ENCODE data around the gene PRR12. TPM values are rescaled to one million over a fixed set of nuclear protein-coding genes. Genes with fewer than 3 reads are reported as not detected.

Gene PRR12
- 10 to 100 TPM; 11.2 to 19.2 (median 16.7) TPM for total RNA-seq
- 10 to 100 TPM in 1 of 2 donors, 1 to 10 TPM in 1; 5.2 to 11.1 TPM for polyA plus RNA-seq
- long read RNA-seq, donor 1, partial matches to known transcripts: 3 of 4 reads
- long read RNA-seq, donor 1, other reads (novel, unspliced or antisense): 1 of 4 reads
- long read RNA-seq, donor 2, partial matches to known transcripts: 3 of 4 reads
- long read RNA-seq, donor 2, other reads (novel, unspliced or antisense): 1 of 4 reads
- long read RNA-seq, donor 3, partial matches to known transcripts: 1 of 1 reads
- long read RNA-seq, donor 3, other reads (novel, unspliced or antisense): 0 of 1 reads

- peak in 1 of 9 donors; percentile 7 for TF ChIP-seq CTCF (IDR thresholded peaks at IDR 0.05)
- 1% methylated on average over 26 to 57 of the region's 66 CpGs for WGBS, 2 donors
- peak within 1 kb of the TSS; percentile 82 to 98 (median 92) for H3K27ac ChIP-seq
- intact Hi-C loops (cut with DNase I): loop anchor here in 8 of 10 donors (1.0 to 10.0 kb wide), 8 partner anchors 46 to 86 kb away; partner anchors contain the start of genes BCL2L12 (in 3 of the 8), IRF3 (in 3 of the 8), PRMT1 (in 3 of the 8) and RRAS (in 3 of the 8)
- H3K4me1 ChIP-seq: peaks cover 6 to 37% (median 22%) of the 10 kb centered on the region in 9 donors
- H3K9me3 ChIP-seq: no peaks in the 10 kb centered on the region
- peaks cover 0 to 28% (median 14%) of the 10 kb centered on the region in 9 donors for H3K36me3 ChIP-seq
- no peaks in the 10 kb centered on the region for H3K27me3 ChIP-seq
- H3K4me3 ChIP-seq: peak within 1 kb of the TSS; percentile 65 to 89 (median 81)
- ATAC-seq: peak; percentile 35 to 84 (median 74)
- DNase-seq: peak; percentile 65 to 68
Measured at GRCh38 chr19:49590971-49591730, at the start of gene PRR12. PRR12 (plus strand) TSS chr19:49591182; CDS start chr19:49591655, 473 bp downstream.

GRCh38 chr19:49541914-49542313 is 49.1 kb upstream of the PRR12 start:
- no peak for TF ChIP-seq CTCF (IDR thresholded peaks at IDR 0.05)
- Histone ChIP-seq H3K27me3 (no peaks in the 10 kb centered on the region), H3K36me3 (peaks cover 0 to 66% (median 0%) of the 10 kb centered on the region in 9 donors), H3K27ac (no peak overlapping the region), H3K4me1 (peaks cover 0 to 12% (median 0%) of the 10 kb centered on the region in 9 donors), H3K9me3 (no peaks in the 10 kb centered on the region), H3K4me3 (no peak overlapping the region)
- ATAC-seq (no peak), DNase-seq (no peak)
- WGBS, 2 donors: 94% methylated on average over 6 of the region's 6 CpGs
- intact Hi-C loops (cut with DNase I): loop anchor here in 3 of 10 donors (2.0 to 10.0 kb wide), 3 partner anchors 35 to 147 kb away; partner anchors contain the start of gene FLT3LG (in 1 of the 3)

- Histone ChIP-seq H3K4me1 (peaks cover 0 to 10% (median 0%) of the 10 kb centered on the region in 9 donors), H3K4me3 (no peak overlapping the region), H3K36me3 (peaks cover 0 to 61% (median 0%) of the 10 kb centered on the region in 9 donors), H3K27ac (no peak overlapping the region), H3K27me3 (no peaks in the 10 kb centered on the region), H3K9me3 (no peaks in the 10 kb centered on the region)
- ATAC-seq (no peak), DNase-seq (no peak)
- no peak for TF ChIP-seq CTCF (IDR thresholded peaks at IDR 0.05)
- intact Hi-C loops (cut with DNase I): loop anchor here in 3 of 10 donors (2.0 to 10.0 kb wide), 3 partner anchors 35 to 148 kb away; partner anchors contain the start of gene FLT3LG (in 1 of the 3)
- 89 to 96% methylated on average over 16 of the region's 16 CpGs for WGBS, 2 donors
Measured at GRCh38 chr19:49542446-49542845, 48.5 kb upstream of the PRR12 start.

- no peak overlapping the region for H3K4me3 ChIP-seq
- TF ChIP-seq CTCF (IDR thresholded peaks at IDR 0.05): no peak
- H3K9me3 ChIP-seq: no peaks in the 10 kb centered on the region
- ATAC-seq: peak in 1 of 8 donors; percentile 15
- H3K27me3 ChIP-seq: no peaks in the 10 kb centered on the region
- H3K4me1 ChIP-seq: peaks cover 0 to 10% (median 0%) of the 10 kb centered on the region in 9 donors
- intact Hi-C loops (cut with DNase I): loop anchor here in 3 of 10 donors (2.0 to 10.0 kb wide), 3 partner anchors 36 to 148 kb away; partner anchors contain the start of gene FLT3LG (in 1 of the 3)
- 90 to 93% methylated on average over 14 of the region's 14 CpGs for WGBS, 2 donors
- H3K36me3 ChIP-seq: peaks cover 0 to 55% (median 0%) of the 10 kb centered on the region in 9 donors
- DNase-seq: no peak
- no peak overlapping the region for H3K27ac ChIP-seq
Measured at GRCh38 chr19:49543032-49543431, 48.0 kb upstream of the PRR12 start.

All from heart right ventricle (tissue), 16 donors.